Measurements from ENCODE around the gene CHAF1A. TPM values are rescaled to one million over a fixed set of nuclear protein-coding genes. Genes with fewer than 3 reads are reported as not detected.

The CHAF1A gene
- total and polyA plus RNA-seq, 2 of the 8 experiments (the other 6 are each of a cell fraction or from before 2014, with no cell fraction given) = 122 to 147 TPM

DNA sequence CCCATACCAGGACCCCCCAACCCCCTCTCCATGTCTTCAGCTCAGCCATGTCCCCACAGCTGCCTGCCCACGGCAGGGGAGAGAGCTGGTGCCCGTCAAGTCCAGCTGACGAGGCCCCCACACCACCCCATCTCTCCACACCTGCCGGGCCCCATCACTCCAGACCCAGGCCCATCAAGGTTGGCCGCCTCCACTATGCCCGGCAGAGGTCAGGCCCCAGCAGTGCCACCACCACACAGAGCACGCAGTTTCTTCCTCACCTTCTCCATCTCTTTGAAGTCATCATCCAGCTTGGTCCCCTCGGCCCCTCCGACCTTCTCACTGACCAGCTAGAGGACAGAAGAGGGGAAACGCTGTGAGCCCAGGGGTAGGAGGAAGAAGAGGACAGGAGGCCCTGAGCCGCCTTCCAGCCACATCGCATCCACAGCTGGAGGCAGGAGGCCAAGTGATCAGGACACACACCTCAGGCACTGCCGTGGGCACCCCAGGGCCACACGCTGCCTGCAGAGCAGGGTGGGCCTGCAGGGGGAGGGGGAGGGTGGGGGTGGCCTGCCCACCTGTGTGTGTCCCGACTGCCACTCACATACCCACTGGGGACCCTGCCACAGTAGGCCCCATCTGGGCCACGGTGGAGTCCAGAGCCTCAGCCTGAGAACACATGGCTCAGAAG, 35.6 kb upstream of the CHAF1A start:
- ChIA-PET POLR2A (ENCODE audit: partially characterized antibody) (interaction anchor here (0.7 to 13.0 kb wide), 8 partner anchors 9 to 77 kb away, joined by 3 to 72 read pairs (median 8); partner anchors contain the start of gene MPND), CTCF (ENCODE audit: partially characterized antibody) (interaction anchor here (1.0 to 2.9 kb wide), 6 partner anchors 9 to 34 kb away, joined by 3 to 18 read pairs (median 3); no protein-coding TSS in a partner anchor)
- Histone ChIP-seq H3K27ac (ENCODE audit: low read depth, low read length) (no peak overlapping the region), H3K23ac (ENCODE audit: insufficient read length) (no peak overlapping the region), H3K18ac (ENCODE audit: extremely low read depth, low read length) (no peak overlapping the region), H3K36me3 (ENCODE audit: control insufficient read depth in 2 of 4, insufficient read depth in 4 of 4, low read length in 3 of 4) (peaks cover 6 to 16% (median 9%) of the 10 kb centered on the region in 4 experiments; a peak in 5 of 8 replicates), H2AK5ac (ENCODE audit: low read depth, low read length) (no peak overlapping the region), H3K56ac (replicated peaks; ENCODE audit: insufficient read length, low read depth, low read length) (no peak overlapping the region), H3K79me2 (ENCODE audit: control insufficient read depth in 1 of 2, insufficient read depth in 2 of 2, low read length in 2 of 2) (no peaks in the 10 kb centered on the region), H3K4me3 (ENCODE audit: extremely low read depth in 1 of 4, insufficient read depth in 2 of 4, low read depth in 3 of 4, low read length in 4 of 4) (no peak overlapping the region), H3K27me3 (replicated peaks in 1 of 4; ENCODE audit: control insufficient read depth in 3 of 4, extremely low read depth in 1 of 4, insufficient read depth in 3 of 4, low read length in 3 of 4) (no peaks in the 10 kb centered on the region), H4K8ac (ENCODE audit: extremely low read depth, insufficient read depth, low read length) (no peak overlapping the region), H3K4me1 (replicated peaks in 1 of 4; ENCODE audit: control insufficient read depth in 3 of 4, insufficient read depth in 4 of 4, low read length in 3 of 4) (peaks cover 0 to 15% (median 9%) of the 10 kb centered on the region in 4 experiments; a peak in 5 of 7 replicates), H4K91ac (replicated peaks; ENCODE audit: insufficient read length, low read length) (no peak overlapping the region), H3K23me2 (ENCODE audit: low read depth, low read length) (no peaks in the 10 kb centered on the region), H2AFZ (ENCODE audit: low read length) (no peak overlapping the region), H3K9ac (replicated peaks in 1 of 4; ENCODE audit: extremely low read depth in 1 of 4, low read depth in 3 of 4, low read length in 3 of 4) (no peak overlapping the region), H2BK15ac (ENCODE audit: low read length) (no peak overlapping the region), H3K14ac (ENCODE audit: insufficient read length) (no peak overlapping the region), H2BK12ac (ENCODE audit: low read depth, low read length) (no peak overlapping the region), H4K5ac (ENCODE audit: insufficient read length, low read depth, low read length) (no peak overlapping the region), H3K4me2 (ENCODE audit: insufficient read depth in 1 of 2, low read depth in 2 of 2, low read length in 2 of 2) (no peak overlapping the region), H3K79me1 (ENCODE audit: low read depth, low read length) (peaks cover 23% of the 10 kb centered on the region), H2BK5ac (ENCODE audit: low read depth, low read length) (peak overlapping the region; percentile 24; the same call in 1 of the 2 replicates), H2BK120ac (replicated peaks; ENCODE audit: low read depth, low read length) (no peak overlapping the region), H3K9me3 (ENCODE audit: insufficient read depth in 2 of 2, low read depth in 1 of 2, low read length in 1 of 2) (no peaks in the 10 kb centered on the region), H2BK20ac (ENCODE audit: low read length) (no peak overlapping the region), H4K20me1 (replicated peaks in 1 of 2; ENCODE audit: control insufficient read depth in 1 of 2, insufficient read depth in 2 of 2, low read length in 2 of 2) (peaks cover 22 to 45% of the 10 kb centered on the region in 2 experiments), H3K4ac (replicated peaks; ENCODE audit: insufficient read length, low read depth, low read length) (no peak overlapping the region)
- FAIRE-seq (no peak), DNase-seq (ENCODE audit: low read depth in 1 of 2, low spot score in 2 of 2) (peak in 1 of 2 experiments; percentile 38)
- whole genome bisulfite sequencing, 2 experiments (ENCODE audit: extremely low coverage in 1 of 2, insufficient coverage in 1 of 2, insufficient read length in 1 of 2, insufficient replicate concordance in 2 of 2, low coverage in 1 of 2, low lambda C conversion rate in 2 of 2, missing lambda C conversion rate in 1 of 2) = 89% methylated on average over 12 of the region's 16 CpGs; no CpG with 5 or more reads in 1 of the 2 experiments
- TF ChIP-seq RXRA (IDR thresholded peaks at IDR 0.05; ENCODE audit: insufficient read depth, low read depth, low read length) (no peak), SP2 (IDR thresholded peaks at IDR 0.05; ENCODE audit: low read length) (no peak)
